Astrocyte of the hippocampus (primary cell): ENCODE results near the gene MRPL19.

ENCODE experiments used
- DNase-seq: peaks from one replicate; pipeline ENCODE4 v3.0.0; 2011; ENCODE audit warnings: low read depth, low spot score

The MRPL19 gene

DNA sequence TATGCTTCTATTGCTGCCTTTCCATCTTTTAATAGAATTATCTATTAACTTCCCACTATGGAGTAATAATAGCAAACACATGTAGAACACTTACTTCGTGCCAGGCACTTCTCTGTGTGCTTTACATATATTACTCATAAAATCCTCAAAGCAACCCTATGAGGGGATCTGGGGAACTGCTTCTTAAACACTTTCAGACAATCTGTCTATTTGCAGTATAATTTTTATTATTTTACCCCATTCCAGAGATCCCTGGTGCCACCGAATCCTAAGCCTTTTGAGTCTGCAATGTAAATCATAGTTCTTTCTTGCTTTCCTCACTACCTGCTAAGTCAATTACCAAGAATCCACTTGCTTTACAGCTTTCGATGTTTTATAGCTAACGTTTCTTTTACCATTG lies 89.7 kb downstream of the MRPL19 start:
- DNase-seq: no peak

DNA sequence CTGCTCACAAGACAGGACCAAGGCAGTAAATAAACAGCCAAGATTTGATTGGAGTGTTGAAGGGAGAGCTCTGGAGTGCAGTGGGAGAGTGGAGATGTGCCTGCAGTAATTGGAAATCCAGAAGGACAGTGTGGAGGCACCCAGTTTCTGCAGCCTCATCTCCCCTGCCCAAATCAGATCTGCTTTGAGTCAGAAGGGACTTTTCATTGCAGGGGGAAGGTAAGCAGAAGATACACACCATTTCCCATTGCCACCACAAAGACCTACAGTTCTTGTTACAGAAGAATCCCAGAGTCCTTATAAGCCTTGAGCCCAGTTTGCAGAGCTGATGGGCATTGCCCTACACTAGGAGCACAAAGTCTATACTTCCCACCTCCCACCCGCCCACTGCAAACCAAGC lies 91.4 kb downstream of the MRPL19 start:
- DNase-seq: no peak
